ENCODE data around the gene KRTAP2-3.

- no peak for TF ChIP-seq POLR2AphosphoS5 (IDR thresholded peaks at IDR 0.05; ENCODE audit: low read depth, low read length)
- no peak for TF ChIP-seq POLR2A (IDR thresholded peaks at IDR 0.05; ENCODE audit: low read depth, low read length)
- TF ChIP-seq TAF1 (IDR thresholded peaks at IDR 0.05; ENCODE audit: low read depth, low read length), result no peak
- TF ChIP-seq SPI1 (IDR thresholded peaks at IDR 0.05; ENCODE audit: low read depth, low read length), result no peak
Observed at GRCh38 chr17:41049110-41049509, 10.8 kb downstream of the KRTAP2-3 start.

Measured in GM12891 (cell line).